Measurements from ENCODE around the gene FHOD3.

Gene FHOD3

GRCh38 chr18:36281936-36282335 is 15.6 kb upstream of the FHOD3 start:
- TF ChIP-seq CTCF (IDR thresholded peaks at IDR 0.05), result no peak
- no peak overlapping the region for H3K27ac ChIP-seq

GRCh38 chr18:36283448-36283847 is 14.1 kb upstream of the FHOD3 start:
- no peak for DNase-seq (ENCODE audit: low spot score)
- TF ChIP-seq CTCF (IDR thresholded peaks at IDR 0.05), result no peak

More at GRCh38 chr18:36281936-36282335, 15.6 kb upstream of the FHOD3 start:
- no peak for DNase-seq (ENCODE audit: low spot score)
- H3K4me3 ChIP-seq, result no peak overlapping the region

GRCh38 chr18:36284268-36284667 is 13.2 kb upstream of the FHOD3 start:
- Histone ChIP-seq H3K4me3 (no peak overlapping the region), H3K27ac (no peak overlapping the region)
- TF ChIP-seq CTCF (IDR thresholded peaks at IDR 0.05), result no peak
- no peak for DNase-seq (ENCODE audit: low spot score)

More at GRCh38 chr18:36283448-36283847, 14.1 kb upstream of the FHOD3 start:
- no peak overlapping the region for H3K27ac ChIP-seq
- no peak overlapping the region for H3K4me3 ChIP-seq

GRCh38 chr18:36284671-36285295 is 12.7 kb upstream of the FHOD3 start:
- no peak overlapping the region for H3K4me3 ChIP-seq
- no peak overlapping the region for H3K27ac ChIP-seq
- TF ChIP-seq CTCF (IDR thresholded peaks at IDR 0.05), result peak; percentile 75
- DNase-seq (ENCODE audit: low spot score), result no peak

GRCh38 chr18:36287653-36288052 is 9.9 kb upstream of the FHOD3 start:
- H3K27ac ChIP-seq, result no peak overlapping the region
- no peak for TF ChIP-seq CTCF (IDR thresholded peaks at IDR 0.05)
- DNase-seq (ENCODE audit: low spot score), result no peak
- H3K4me3 ChIP-seq, result no peak overlapping the region

- Histone ChIP-seq H3K27ac (no peak overlapping the region), H3K4me3 (no peak overlapping the region)
- no peak for DNase-seq (ENCODE audit: low spot score)
- no peak for TF ChIP-seq CTCF (IDR thresholded peaks at IDR 0.05)
Observed at GRCh38 chr18:36288689-36289088, 8.8 kb upstream of the FHOD3 start.

- no peak overlapping the region for H3K4me3 ChIP-seq
- TF ChIP-seq CTCF (IDR thresholded peaks at IDR 0.05), result no peak
- no peak overlapping the region for H3K27ac ChIP-seq
- DNase-seq (ENCODE audit: low spot score), result no peak
Observed at GRCh38 chr18:36294031-36294430, 3.5 kb upstream of the FHOD3 start.

Measured in coronary artery (tissue), 2 donors.